Esophagus muscularis mucosa (tissue), 4 donors: ENCODE data around the gene NABP2. TPM values are rescaled to one million over a fixed set of nuclear protein-coding genes. Genes with fewer than 3 reads are reported as not detected.

Experiments used
- DNase-seq: peaks from one replicate; pipeline ENCODE4 v3.0.0-alpha.2; 2017; ENCODE audit errors: extremely low spot score
- H3K27ac ChIP-seq, 4 donors: fragments of 200-600 bp; sonication (generic); replicated peaks in 1 of 4; 1 replicate in 3 of 4; 2 replicates in 1 of 4; pipeline ENCODE4 v1.5.1; 2016 to 2019; ENCODE audit warnings: mild to moderate bottlenecking in 1 of 4
- H3K27me3 ChIP-seq, 4 donors: fragments of 200-600 bp; sonication (generic); one replicate each; pipeline versions ENCODE4 v1.5.1 to v1.6.0; 2016 to 2019
- H3K36me3 ChIP-seq, 4 donors: fragments of 200-600 bp; sonication (generic); one replicate each; pipeline ENCODE4 v1.5.1; 2016 to 2019
- H3K4me1 ChIP-seq, 4 donors: fragments of 200-600 bp; sonication (generic); one replicate each; pipeline ENCODE4 v1.5.1; 2016 to 2019
- H3K4me3 ChIP-seq, 4 donors: fragments of 200-600 bp; sonication (generic); 1 replicate in 2 of 4; 2 replicates in 2 of 4; pipeline ENCODE4 v1.5.1; 2016 to 2019; ENCODE audit warnings: mild to moderate bottlenecking in 4 of 4, moderate library complexity in 1 of 4
- H3K9me3 ChIP-seq, 4 donors: fragments of 200-600 bp; sonication (generic); 1 replicate in 3 of 4; 2 replicates in 1 of 4; pipeline ENCODE4 v1.5.1; 2016 to 2019
- EP300 ChIP-seq: sonication (generic); formaldehyde crosslinking; IDR thresholded peaks from one replicate; pipeline ENCODE4 v1.6.1; 2017; ENCODE audit warnings: antibody characterized with exemption
- POLR2A ChIP-seq: fragments of 450-650 bp; IDR thresholded peaks from one replicate; pipeline ENCODE4 v1.6.1; 2017; ENCODE audit warnings: antibody characterized with exemption, moderate library complexity, mild to moderate bottlenecking, low read depth
- POLR2AphosphoS5 ChIP-seq, 2 donors: sonication (generic); formaldehyde crosslinking; IDR thresholded peaks; one replicate each; pipeline ENCODE4 v1.6.1; 2017; ENCODE audit warnings: antibody characterized with exemption in 2 of 2
- WGBS: methylation state at CpG from one replicate; pipeline ENCODE4 v1.1.5; 2018; 5-methylcytosine and 5-hydroxymethylcytosine counted together
- intact Hi-C: fragments of 100-400 bp; cut with DNase I; formaldehyde crosslinking; loops from one replicate; pipeline ENCODE4 v1.15.1; 2023
- total RNA-seq, 4 donors: library from RNA; depleted of rRNA; stranded (reverse); fragments of >200 nt; gene quantifications; one replicate each; pipeline versions ENCODE4 v1.1.0 to v1.2.1, GENCODE V29; 2016
- TF ChIP-seq, protein P1 (sequence below), 3 experiments: fragments of 200-600 bp in 2 of 3; fragments of 450-650 bp in 1 of 3; sonication (generic) in 2 of 3; IDR thresholded peaks; one replicate each; pipeline ENCODE4 v1.5.1; 2017 to 2019; ENCODE audit warnings: antibody characterized with exemption in 3 of 3, mild to moderate bottlenecking in 2 of 3, moderate library complexity in 1 of 3

NABP2 gene
- total RNA-seq, 4 donors from 2014 or later = 27.0 to 36.4 (median 30.9) TPM

DNA sequence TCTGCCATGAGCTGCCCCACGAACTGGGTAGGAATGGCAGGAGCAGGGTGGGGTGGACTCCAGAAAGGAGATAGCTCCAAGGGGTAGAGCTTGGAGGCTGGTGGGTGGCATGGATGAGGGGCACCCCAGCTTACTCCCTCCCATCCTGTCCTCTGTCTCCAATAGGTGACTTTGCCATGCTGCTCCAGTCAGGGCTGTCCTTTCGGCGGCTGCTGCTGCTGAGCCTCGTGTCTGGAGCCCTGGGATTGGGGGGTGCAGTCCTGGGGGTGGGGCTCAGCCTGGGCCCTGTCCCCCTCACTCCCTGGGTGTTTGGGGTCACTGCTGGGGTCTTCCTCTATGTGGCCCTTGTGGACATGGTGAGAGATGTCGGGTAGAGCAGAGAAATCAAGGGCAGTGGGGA is 12.8 kb downstream of the NABP2 start:
- H3K4me3 ChIP-seq = no peak overlapping the region
- H3K4me1 ChIP-seq = no peaks in the 10 kb centered on the region
- no peak for DNase-seq
- intact Hi-C loops = no loop called here
- 86% methylated on average over 2 of the region's 5 CpGs for WGBS
- no peaks in the 10 kb centered on the region for H3K27me3 ChIP-seq
- no peaks in the 10 kb centered on the region for H3K9me3 ChIP-seq
- peaks cover 12 to 57% (median 49%) of the 10 kb centered on the region in 4 donors for H3K36me3 ChIP-seq
- H3K27ac ChIP-seq = no peak overlapping the region
- TF ChIP-seq POLR2A = no peak
- no peak for TF ChIP-seq POLR2AphosphoS5 (IDR thresholded peaks at IDR 0.05)
- TF ChIP-seq EP300 = no peak
- TF ChIP-seq, protein P1, sequence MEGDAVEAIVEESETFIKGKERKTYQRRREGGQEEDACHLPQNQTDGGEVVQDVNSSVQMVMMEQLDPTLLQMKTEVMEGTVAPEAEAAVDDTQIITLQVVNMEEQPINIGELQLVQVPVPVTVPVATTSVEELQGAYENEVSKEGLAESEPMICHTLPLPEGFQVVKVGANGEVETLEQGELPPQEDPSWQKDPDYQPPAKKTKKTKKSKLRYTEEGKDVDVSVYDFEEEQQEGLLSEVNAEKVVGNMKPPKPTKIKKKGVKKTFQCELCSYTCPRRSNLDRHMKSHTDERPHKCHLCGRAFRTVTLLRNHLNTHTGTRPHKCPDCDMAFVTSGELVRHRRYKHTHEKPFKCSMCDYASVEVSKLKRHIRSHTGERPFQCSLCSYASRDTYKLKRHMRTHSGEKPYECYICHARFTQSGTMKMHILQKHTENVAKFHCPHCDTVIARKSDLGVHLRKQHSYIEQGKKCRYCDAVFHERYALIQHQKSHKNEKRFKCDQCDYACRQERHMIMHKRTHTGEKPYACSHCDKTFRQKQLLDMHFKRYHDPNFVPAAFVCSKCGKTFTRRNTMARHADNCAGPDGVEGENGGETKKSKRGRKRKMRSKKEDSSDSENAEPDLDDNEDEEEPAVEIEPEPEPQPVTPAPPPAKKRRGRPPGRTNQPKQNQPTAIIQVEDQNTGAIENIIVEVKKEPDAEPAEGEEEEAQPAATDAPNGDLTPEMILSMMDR (IDR thresholded peaks at IDR 0.05) = no peak

DNA sequence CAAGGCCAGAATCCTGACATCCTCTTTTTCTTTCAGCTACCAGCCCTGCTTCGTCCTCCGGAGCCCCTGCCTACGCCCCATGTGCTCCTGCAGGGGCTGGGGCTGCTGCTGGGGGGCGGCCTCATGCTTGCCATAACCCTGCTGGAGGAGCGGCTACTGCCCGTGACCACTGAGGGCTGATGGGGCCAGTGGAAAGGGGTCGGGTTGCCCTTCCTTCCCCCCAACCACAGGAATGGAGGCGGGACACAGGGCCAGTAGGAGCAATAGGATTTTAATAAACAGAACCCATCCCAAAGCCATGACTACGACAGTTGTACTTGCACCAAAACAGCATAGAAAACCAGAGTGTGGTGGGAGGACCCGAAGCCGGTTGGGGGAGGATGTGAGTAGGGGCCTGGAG is 13.4 kb downstream of the NABP2 start:
- H3K9me3 ChIP-seq = no peaks in the 10 kb centered on the region
- DNase-seq = no peak
- H3K36me3 ChIP-seq = peaks cover 17 to 62% (median 54%) of the 10 kb centered on the region in 4 donors
- 59% methylated on average over 7 of the region's 11 CpGs for WGBS
- intact Hi-C loops = no loop called here
- no peak for TF ChIP-seq POLR2A
- TF ChIP-seq EP300 = no peak
- no peak for TF ChIP-seq POLR2AphosphoS5 (IDR thresholded peaks at IDR 0.05)
- TF ChIP-seq, protein P1 (IDR thresholded peaks at IDR 0.05) = no peak
- H3K4me1 ChIP-seq = no peaks in the 10 kb centered on the region
- H3K27me3 ChIP-seq = no peaks in the 10 kb centered on the region
- H3K4me3 ChIP-seq = no peak overlapping the region
- H3K27ac ChIP-seq = no peak overlapping the region

DNA sequence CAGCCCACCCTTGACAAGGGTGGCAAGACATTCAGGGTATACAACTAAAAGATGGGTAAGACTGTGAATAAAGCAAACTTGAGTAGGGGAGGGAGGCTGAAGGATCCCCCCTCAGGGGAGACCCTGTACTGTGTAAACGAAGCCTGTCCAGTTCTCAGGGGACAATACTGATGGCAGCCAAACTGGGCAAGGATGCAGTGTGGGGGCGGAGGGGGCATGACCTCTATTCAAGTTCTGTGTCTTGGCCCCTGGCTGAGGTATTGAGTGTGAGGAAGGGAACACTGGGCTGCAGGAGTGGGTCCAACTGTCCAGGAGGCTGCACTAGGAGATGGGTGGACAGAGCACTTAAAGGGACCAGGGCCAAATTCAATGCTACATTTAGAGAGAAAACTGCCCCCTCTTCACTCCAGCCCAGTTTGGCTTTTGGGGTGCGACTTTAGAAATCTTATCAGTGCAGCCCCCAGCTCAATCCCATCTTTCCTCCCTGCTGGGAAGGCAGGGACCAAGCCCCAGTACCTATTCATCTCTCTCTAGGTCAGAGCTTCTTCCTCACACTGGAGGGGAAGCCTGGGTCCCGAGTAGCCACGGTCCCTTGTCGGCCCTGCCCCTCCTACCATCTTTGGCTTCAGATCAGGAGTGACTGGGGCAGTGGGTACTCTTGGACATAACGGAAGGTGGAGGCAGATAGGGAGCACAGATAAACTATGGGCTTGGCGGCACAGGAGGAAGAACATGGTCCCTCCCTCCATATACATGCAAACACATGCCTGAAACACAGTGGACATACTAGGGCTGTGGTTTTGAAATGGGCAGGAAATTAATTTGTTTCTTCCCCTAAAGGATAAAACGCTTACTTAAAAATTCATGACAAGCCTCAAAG is 17.5 kb downstream of the NABP2 start:
- 75% methylated on average over 9 of the region's 9 CpGs for WGBS
- H3K36me3 ChIP-seq = peaks cover 58 to 100% (median 90%) of the 10 kb centered on the region in 4 donors
- TF ChIP-seq EP300 (no peak), POLR2A (no peak), POLR2AphosphoS5 (IDR thresholded peaks at IDR 0.05) (no peak)
- TF ChIP-seq, protein P1 (IDR thresholded peaks at IDR 0.05) = no peak

DNA sequence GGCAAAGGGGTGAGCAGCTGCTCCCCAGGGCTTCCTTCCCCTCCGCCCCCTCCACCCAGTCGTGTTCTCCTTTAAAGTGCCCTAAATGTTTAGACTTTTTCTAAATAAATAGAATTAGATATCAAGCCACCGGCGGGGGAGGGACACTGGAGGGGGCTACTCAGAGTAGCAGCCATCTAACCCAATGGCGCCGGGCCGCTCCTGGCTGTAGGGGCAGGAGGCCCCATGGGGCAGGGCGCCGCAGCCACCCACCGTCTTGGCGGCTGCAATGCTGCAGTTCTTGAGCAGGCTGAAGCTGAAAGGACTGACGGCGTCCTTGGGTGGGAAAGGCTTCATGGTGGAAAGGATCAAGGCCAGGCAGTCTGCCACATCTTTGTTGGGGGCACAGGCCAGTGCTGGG is 18.8 kb downstream of the NABP2 start:
- no peak for DNase-seq
- 92% methylated on average over 12 of the region's 13 CpGs for WGBS
- no peak for TF ChIP-seq POLR2A
- TF ChIP-seq EP300 = no peak
- TF ChIP-seq, protein P1 (IDR thresholded peaks at IDR 0.05) = no peak
- Histone ChIP-seq H3K4me3 (no peak overlapping the region), H3K36me3 (peaks cover 71 to 100% (median 99%) of the 10 kb centered on the region in 4 donors), H3K4me1 (peaks cover 0 to 3% (median 0%) of the 10 kb centered on the region in 4 donors), H3K27me3 (no peaks in the 10 kb centered on the region), H3K27ac (no peak overlapping the region), H3K9me3 (no peaks in the 10 kb centered on the region)
- intact Hi-C loops = no loop called here

More for the DNA sequence above, 17.5 kb downstream of the NABP2 start:
- Histone ChIP-seq H3K4me1 (peaks cover 0 to 3% (median 0%) of the 10 kb centered on the region in 4 donors), H3K27ac (no peak overlapping the region), H3K27me3 (no peaks in the 10 kb centered on the region), H3K4me3 (no peak overlapping the region), H3K9me3 (no peaks in the 10 kb centered on the region)
- DNase-seq = no peak
- intact Hi-C loops = no loop called here
